Osteocyte (in vitro differentiated cells): Measurements from ENCODE around the gene SRP68. TPM values are rescaled to one million over a fixed set of nuclear protein-coding genes. Genes with fewer than 3 reads are reported as not detected.

Source experiments
- DNase-seq: peaks from one replicate; pipeline ENCODE4 v3.0.0; 2021; ENCODE audit warnings: mixed read lengths; ENCODE audit not compliant: unreplicated experiment; ENCODE audit errors: extremely low spot score
- H3K27ac Mint-ChIP-seq: one replicate; pipeline ENCODE4 v1.8.0; 2021; ENCODE audit warnings: mild to moderate bottlenecking, mixed read lengths; ENCODE audit not compliant: unreplicated experiment
- H3K27me3 Mint-ChIP-seq: one replicate; pipeline ENCODE4 v1.8.0; 2021; ENCODE audit warnings: mixed read lengths; ENCODE audit not compliant: unreplicated experiment
- H3K36me3 Mint-ChIP-seq: one replicate; pipeline ENCODE4 v1.8.0; 2021; ENCODE audit warnings: mixed read lengths; ENCODE audit not compliant: unreplicated experiment
- H3K4me1 Mint-ChIP-seq: one replicate; pipeline ENCODE4 v1.8.0; 2021; ENCODE audit warnings: mixed read lengths; ENCODE audit not compliant: unreplicated experiment
- H3K4me3 Mint-ChIP-seq: one replicate; pipeline ENCODE4 v1.8.0; 2021; ENCODE audit warnings: mild to moderate bottlenecking, moderate library complexity, mixed read lengths; ENCODE audit not compliant: unreplicated experiment
- H3K9me3 Mint-ChIP-seq: one replicate; pipeline ENCODE4 v1.8.0; 2021; ENCODE audit warnings: mixed read lengths; ENCODE audit not compliant: unreplicated experiment
- CTCF ChIP-seq: fragments of 200-600 bp; sonication (generic); IDR thresholded peaks from 2 replicates; pipeline ENCODE4 v1.5.0; 2021; ENCODE audit warnings: antibody characterized with exemption, mild to moderate bottlenecking, moderate library complexity
- total RNA-seq: library from RNA; stranded (reverse); gene quantifications from 2 replicates; pipeline ENCODE4 v1.2.1, GENCODE V29; 2021

SRP68 gene
- total RNA-seq, 1 donor from 2014 or later: 74.7 TPM

DNA sequence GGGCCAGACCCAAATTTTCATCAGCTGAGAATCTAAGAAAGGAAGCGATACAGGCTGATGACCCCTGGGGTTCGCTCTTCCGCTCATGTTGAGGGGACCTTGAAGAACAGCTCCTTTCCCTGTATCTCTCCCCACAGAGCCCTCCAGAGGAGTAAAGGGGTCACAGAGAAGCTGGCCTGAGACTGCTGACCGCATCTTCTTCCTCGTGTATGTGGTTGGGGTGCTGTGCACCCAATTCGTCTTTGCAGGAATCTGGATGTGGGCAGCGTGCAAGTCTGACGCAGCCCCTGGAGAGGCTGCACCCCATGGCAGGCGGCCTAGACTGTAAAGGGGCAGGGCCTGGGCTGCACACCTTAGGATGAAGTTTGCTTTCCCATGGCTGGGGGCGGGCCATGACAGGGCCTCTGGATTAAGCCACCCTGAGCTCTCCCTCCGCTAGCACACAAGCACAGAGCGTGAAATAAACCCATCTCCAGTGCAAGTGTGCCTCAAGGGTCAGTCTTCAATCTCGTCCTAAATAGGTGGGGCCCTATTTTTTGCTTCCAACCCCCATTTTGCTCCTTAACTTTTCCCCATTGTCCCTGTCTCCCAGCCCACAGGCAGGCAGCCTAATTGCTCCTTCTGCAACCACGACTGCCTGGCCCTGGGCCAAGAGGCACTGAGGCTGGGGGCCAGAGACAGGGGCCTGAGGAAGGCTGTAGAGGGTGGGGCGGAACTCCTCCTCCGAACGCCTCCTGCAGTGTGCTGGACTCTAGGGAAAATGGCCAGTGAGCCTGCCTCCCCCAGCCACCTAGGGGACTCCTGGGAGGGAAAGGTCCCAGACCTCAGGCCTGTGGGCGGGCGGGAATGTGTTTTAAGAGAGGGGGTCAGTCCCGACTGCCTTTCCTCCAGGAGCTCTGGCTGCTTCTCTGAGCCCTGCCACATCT is 10.3 kb upstream of the SRP68 start:
- DNase-seq: no peak
- H3K27me3 Mint-ChIP-seq: peaks cover 21% of the 10 kb centered on the region
- H3K9me3 Mint-ChIP-seq: no peaks in the 10 kb centered on the region
- H3K36me3 Mint-ChIP-seq: peaks cover 20% of the 10 kb centered on the region
- TF ChIP-seq CTCF: no peak
- no peak overlapping the region for H3K4me3 Mint-ChIP-seq
- peaks cover 3% of the 10 kb centered on the region for H3K4me1 Mint-ChIP-seq
- no peak overlapping the region for H3K27ac Mint-ChIP-seq

DNA sequence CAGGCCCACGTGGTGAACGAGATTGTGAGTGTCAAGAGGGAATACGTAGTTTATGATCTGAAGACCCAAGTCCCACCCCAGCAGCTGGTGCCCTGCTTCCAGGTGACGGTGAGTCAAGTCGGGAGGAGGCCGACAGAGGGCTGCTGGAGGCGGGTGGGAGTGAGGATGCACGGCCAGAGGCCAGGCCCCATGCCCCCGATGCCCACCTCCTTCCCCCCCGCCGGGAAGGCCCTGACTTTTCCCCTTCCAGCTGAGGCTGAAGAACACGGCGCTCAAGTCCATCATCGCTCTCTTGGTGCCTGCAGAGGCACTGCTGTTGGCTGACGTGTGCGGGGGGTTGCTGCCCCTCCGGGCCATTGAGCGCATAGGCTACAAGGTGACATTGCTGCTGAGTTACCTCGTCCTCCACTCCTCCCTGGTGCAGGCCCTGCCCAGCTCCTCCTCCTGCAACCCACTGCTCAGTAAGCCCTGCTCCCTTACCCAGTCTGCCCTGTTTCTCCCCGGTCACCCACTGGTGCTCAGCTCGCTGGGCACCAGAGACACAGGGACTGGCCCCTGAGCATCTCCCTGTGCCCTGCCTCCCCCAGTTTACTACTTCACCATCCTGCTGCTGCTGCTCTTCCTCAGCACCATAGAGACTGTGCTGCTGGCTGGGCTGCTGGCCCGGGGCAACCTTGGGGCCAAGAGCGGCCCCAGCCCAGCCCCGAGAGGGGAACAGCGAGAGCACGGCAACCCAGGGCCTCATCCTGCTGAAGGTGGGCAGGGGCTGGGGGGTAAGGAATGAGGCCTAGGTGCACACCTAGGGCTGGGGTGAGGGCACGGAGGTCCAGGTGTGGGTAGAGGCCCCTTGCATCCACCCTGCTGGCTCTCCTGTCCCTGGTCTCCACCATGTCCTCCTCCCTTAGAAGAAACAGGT is 9.2 kb upstream of the SRP68 start:
- Mint-ChIP-seq H3K27ac (no peak overlapping the region), H3K4me1 (peaks cover 3% of the 10 kb centered on the region), H3K4me3 (no peak overlapping the region), H3K36me3 (peaks cover 18% of the 10 kb centered on the region), H3K9me3 (no peaks in the 10 kb centered on the region), H3K27me3 (peaks cover 30% of the 10 kb centered on the region)
- no peak for DNase-seq
- no peak for TF ChIP-seq CTCF

- TF ChIP-seq CTCF: no peak
- Mint-ChIP-seq H3K9me3 (no peaks in the 10 kb centered on the region), H3K27ac (no peak overlapping the region), H3K27me3 (peaks cover 36% of the 10 kb centered on the region), H3K36me3 (peaks cover 17% of the 10 kb centered on the region), H3K4me3 (no peak overlapping the region), H3K4me1 (peaks cover 3% of the 10 kb centered on the region)
- no peak for DNase-seq
These were observed 8.5 kb upstream of the SRP68 start for GRCh38 chr17:76080768-76081287.

GRCh38 chr17:76079956-76080767 is 7.8 kb upstream of the SRP68 start:
- Mint-ChIP-seq H3K4me3 (no peak overlapping the region), H3K36me3 (peaks cover 16% of the 10 kb centered on the region), H3K4me1 (peaks cover 8% of the 10 kb centered on the region), H3K9me3 (no peaks in the 10 kb centered on the region), H3K27me3 (peaks cover 43% of the 10 kb centered on the region), H3K27ac (no peak overlapping the region)
- no peak for TF ChIP-seq CTCF
- no peak for DNase-seq
